NCI-H187 treated with DMSO at 0.1 percent for 48 hours (cell line): ENCODE measurements around the gene MRM2.

ENCODE experiments used
- DNase-seq: peaks from one replicate; lab custom pipeline; 2025; lab: John Stamatoyannopoulos, UW

MRM2 gene

GRCh38 chr7:2247141-2247995, 5.4 kb upstream of the MRM2 start:
- DNase-seq, result no peak

DNA sequence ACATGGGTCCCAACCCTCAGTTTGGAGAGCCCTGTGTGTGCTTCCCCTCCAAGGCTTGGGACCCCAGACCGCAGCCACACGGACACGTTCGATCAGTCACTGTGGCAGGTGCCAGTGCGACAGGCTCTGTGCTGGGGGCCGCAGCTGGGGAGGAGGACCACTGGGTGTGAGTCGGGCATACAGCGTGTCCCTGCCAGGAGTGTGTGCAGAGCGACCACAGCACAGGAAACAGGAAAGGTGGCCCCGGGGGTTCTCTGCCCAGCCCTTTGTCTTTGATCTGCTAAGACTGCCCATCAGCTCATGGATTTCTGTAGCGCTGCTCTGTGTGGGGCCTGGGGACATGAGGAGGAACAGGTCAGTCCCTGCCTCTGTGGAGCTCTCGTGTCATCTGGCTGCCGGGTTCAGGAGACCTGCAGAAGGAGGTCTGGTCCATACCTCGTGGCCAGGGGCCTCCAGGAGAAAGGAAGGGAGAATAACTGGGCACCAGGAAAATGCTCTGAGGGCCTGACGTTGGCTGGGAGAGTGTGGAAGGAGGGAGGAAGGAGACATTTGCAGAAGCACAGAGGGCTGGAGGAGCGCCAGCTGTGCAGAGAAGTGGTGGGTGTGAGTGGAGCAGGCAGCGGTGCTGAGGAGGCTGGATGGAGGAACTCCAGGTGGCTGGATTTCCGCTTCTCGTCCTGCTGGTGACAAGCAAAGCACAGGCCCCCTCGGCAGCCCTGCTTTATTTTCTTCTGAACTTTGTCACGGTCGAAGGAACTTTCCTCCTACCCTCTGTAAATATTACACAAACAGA, 4.1 kb upstream of the MRM2 start:
- no peak for DNase-seq

DNA sequence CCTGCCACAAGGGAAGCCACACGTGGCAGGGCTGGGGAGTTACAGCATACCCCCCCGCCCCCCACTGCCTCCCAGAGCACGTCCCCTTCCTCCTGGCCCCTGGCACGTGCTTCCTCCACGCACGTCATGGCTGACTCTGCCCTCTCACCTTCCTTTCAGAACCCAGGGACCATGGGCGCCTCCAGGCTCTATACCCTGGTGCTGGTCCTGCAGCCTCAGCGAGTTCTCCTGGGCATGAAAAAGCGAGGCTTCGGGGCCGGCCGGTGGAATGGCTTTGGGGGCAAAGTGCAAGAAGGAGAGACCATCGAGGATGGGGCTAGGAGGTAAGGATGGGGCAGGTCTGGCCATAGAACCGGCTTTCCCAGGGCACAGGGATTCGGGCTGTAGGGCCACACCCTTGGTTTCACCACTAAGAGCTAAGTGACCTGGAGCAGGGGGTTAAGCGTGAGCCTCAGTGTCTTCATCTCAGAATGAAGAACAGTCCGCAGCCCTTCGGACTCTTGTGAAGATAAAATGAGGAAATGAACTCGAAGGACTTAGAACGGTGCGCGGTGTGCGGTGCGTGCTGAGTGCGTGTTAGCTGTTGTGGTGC, 2.5 kb upstream of the MRM2 start:
- DNase-seq, result no peak

GRCh38 chr7:2243458-2243857, 1.5 kb upstream of the MRM2 start:
- DNase-seq, result no peak

DNA sequence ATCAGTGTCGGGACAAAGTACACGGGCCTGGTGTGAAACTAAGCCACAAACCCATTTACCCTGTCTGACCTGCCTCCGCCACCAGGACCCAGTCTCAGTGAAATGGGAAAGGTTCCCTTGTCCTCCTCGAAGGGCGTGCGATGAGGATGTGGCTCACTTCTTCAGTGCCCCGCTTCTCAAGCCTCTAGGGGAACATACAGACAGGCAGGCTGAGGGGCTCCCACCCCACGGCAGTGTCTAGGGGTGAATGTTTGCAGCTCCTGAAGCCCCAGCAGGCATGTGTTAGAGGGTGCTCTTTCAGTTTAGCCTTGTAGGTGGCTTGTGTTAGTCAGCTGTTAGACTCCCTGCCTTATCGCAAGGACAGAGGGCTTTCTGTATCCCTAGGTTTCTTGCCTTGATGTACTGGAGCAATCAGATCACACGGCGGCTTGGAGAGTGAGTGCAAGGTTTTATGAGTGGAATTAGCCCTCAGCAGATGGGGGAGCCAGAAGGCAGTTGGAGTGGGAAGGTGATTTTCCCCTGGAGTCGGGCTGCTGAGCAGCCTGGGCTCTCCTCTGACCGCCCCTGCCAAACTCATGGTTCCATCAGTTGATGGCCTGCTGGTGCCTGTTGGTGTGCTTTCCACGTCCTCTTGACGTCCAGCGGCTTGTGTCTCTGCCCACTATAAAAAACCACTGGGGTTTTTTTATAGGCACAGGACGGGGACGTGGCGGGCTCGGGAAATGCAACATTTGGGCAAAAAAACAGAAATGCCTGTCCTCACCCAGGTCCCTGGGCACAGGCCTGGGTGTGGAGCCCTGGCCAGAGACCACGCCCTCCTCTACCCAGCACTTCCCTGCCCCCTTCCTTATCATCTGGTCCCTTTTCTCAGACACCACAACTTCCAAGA, 780 bp upstream of the MRM2 start:
- no peak for DNase-seq

- no peak for DNase-seq
These were observed 2.8 kb downstream of the MRM2 start for GRCh38 chr7:2239242-2239641.

GRCh38 chr7:2237109-2237602, 4.8 kb downstream of the MRM2 start:
- DNase-seq, result peak; percentile 77

GRCh38 chr7:2233926-2234325, 8.1 kb downstream of the MRM2 start:
- DNase-seq, result no peak

- no peak for DNase-seq
These were observed 9.1 kb downstream of the MRM2 start, which contains the start of gene MAD1L1 for GRCh38 chr7:2232766-2233520. TSS of gene MAD1L1 (minus strand) at chr7:2232945. CDS start at chr7:2230133, 2,812 bp downstream.

GRCh38 chr7:2231992-2232765, 9.8 kb downstream of the MRM2 start:
- no peak for DNase-seq

DNA sequence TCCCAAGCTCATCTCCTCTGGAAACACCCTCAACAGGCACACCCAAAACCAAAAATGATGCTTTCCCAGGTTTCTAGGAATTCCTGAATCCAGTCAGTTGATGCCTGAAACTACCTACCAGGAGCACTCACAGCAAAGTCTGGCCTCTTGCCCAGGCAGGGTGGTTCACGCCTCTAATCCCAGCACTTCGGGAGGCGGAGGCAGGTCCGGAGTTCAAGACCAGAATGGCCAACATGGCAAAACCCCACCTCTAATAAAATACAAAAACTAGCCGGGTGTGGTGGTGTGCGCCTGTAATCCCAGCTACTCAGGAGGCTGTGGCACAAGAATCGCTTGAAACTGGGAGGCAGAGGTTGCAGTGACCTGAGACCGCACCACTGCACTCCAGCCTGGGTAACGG, 11.1 kb downstream of the MRM2 start:
- DNase-seq, result no peak

GRCh38 chr7:2230226-2230625, 11.8 kb downstream of the MRM2 start:
- DNase-seq, result no peak

- DNase-seq, result no peak
These were observed 12.5 kb downstream of the MRM2 start for GRCh38 chr7:2229467-2229866.

DNA sequence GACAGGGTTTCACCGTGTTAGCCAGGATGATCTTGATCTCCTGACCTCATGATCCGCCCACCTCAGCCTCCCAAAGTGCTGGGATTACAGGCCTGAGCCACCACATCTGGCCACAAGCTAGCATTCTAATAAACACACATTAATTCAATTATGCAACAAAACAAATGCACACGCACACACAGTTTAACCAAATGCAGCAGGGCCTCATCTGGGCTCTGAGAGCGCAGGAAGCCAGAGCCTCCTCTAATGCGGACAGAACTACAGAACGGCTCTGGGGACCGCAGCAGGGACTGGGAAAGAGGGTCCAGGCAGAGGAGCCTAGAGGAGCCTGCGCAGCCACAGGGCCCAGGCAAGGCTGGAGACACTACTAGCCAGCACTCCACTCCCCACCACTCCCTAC, 13.1 kb downstream of the MRM2 start:
- DNase-seq, result no peak

DNA sequence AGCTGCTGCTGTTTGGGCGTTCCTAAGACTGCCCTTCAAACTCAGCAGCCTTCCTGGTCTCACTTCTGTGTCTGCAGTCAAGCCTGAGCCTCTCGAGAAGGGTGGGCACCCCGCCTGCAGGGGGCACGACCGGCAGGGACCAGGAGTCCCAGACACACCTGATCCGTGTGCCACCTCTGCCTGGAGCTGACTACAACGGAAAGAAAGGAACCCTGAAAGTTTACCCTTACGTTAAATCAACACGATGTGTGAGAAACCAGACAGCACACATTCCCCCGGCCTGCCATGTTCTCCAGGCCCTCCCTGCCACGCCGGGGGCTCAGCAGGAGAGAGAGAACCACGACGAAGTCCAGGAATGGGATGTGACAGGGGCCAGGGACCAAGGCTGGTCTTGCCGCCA, 14.3 kb downstream of the MRM2 start:
- no peak for DNase-seq

GRCh38 chr7:2225830-2226229, 16.2 kb downstream of the MRM2 start:
- no peak for DNase-seq

- DNase-seq, result no peak
These were observed 16.7 kb downstream of the MRM2 start for GRCh38 chr7:2225336-2225735.

- DNase-seq, result no peak
These were observed 17.1 kb downstream of the MRM2 start for GRCh38 chr7:2224934-2225333.

DNA sequence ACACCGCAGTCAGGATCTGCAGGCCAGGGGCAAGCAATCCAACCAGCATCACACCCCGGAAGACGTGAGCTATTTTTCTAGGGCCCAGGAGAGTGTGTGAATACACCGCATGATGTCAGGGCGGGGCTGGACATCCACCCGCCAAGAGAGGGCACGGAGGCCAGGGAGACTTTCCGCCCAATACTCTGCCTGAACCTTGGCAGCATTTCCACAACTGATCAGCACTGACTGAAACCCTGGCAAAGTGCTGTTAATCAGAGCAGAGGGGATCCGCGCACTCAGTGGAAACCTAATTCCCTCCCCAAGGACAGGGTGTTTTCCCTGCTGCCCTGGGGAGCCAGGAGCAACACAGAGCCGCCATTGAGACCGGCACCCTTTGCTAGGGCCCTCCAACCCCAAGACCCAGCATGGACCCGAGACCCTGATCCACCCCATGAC, 17.5 kb downstream of the MRM2 start:
- no peak for DNase-seq

- no peak for DNase-seq
These were observed 18.7 kb downstream of the MRM2 start for GRCh38 chr7:2223321-2223720.
